Measurements from ENCODE around the gene MPZ.
"Not testable (repeated sequence)": the region's sequence is repeated elsewhere in the genome, so short reads cannot be mapped to it uniquely, and the experiment has no call there.

The MPZ gene

DNA sequence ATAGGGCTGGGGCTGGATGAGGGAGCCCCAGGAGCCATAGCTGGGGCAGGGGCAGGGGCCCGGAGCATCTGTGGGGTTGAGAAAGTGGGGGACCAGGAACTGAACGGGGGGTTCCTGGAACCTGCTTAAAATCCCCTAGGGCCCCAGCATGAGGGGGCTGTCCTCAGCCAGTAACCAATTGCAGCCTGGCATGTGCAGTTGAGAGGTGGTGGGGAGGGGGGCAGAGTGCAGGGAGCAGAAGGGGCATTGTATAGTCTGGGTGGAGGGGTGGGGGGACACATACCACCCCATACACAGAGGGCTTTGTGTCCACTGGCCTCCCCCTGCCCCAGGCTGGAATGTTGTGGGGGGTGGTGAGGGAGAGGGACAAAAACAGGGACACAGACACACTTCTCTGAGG is at the start of gene MPZ:
Gene MPZ, minus strand, starts transcription at position 101 of the 400 bp plus-strand sequence. Its CDS starts 63 bp downstream, at position 38.
- no peak for DNase-seq

- no peak for DNase-seq
Observed at GRCh38 chr1:161359291-161359690, 49.5 kb upstream of the MPZ start.

DNA sequence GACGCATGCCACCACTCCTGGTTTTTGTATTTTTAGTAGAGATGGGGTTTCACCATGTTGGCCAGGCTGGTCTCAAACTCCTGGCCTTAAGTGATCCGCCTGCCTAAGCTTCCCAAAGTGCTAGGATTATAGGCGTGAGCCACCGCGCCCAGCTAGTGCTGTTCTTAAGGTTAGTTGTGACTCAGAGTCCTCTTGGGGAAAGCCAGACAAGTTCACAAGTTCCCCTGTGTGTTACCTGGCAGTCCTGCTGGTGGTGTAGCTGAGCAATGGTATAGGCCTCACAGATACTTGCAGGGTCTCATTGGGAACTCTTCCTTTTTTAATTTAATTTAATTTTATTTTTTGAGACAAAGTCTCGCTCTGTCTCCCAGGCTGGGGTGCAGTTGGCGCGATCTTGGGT is 47.3 kb upstream of the MPZ start:
- DNase-seq, result no peak

- DNase-seq, result no peak
Observed at GRCh38 chr1:161351482-161351881, 41.7 kb upstream of the MPZ start.

GRCh38 chr1:161350671-161351070 is 40.9 kb upstream of the MPZ start:
- DNase-seq, result no peak

DNA sequence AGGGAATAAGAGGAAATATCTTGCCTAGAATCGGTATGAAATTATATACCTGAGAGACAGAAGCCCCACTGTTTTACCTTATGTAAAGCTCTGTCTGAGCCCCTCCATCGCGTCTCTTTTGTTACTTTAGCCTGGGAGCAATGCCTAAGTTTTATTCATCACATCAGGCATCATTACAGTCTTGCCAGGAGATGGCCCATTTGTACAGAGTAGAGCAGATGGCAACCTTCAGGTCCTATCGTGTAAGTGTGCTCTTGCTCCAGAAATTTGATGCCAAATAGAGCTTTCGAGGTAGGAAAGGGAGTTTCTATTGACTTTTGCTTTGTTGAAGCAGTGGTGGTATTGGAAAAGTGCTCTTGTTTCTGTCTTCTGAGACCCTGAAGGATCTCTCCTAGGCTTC is 33.1 kb upstream of the MPZ start:
- no peak for DNase-seq

DNA sequence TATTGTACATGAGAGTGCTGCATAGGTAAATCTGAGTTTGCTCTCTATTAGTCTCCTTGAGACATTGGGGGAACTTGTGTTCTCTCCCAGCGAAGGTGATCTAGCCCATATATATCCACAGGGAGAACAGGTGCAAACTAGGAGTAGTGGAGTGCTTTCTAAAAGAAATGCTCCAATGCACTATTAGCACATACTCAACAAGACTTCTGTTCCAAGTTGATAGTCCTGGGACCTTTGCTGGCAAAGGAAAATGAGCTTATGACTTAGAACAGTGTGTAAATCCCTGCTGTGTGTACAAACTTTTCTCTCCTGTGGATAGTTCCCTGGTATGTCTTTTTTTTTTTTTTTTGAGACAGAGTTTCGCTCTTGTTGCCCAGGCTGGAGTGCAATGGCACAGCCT is 32.4 kb upstream of the MPZ start:
- no peak for DNase-seq

GRCh38 chr1:161335796-161336195 is 26.0 kb upstream of the MPZ start:
- DNase-seq, result no peak

DNA sequence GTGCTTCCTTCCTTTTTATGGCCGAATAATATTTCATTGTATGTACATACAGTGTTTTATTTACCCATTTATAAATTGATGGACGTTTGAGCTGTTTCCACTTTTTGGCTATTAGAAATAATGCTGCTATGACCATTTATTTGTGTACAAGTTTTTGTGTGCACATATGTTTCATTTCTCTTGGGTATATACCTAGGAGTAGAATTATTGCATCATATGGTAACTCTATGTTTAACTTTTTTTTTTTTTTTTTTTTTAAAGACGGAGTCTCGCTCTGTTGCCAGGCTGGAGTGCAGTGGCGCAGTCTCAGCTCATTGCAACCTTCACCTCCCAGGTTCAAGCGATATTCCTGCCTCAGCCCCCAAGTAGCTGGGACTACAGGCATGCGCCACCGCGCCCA is 23.4 kb upstream of the MPZ start:
- no peak for DNase-seq

DNA sequence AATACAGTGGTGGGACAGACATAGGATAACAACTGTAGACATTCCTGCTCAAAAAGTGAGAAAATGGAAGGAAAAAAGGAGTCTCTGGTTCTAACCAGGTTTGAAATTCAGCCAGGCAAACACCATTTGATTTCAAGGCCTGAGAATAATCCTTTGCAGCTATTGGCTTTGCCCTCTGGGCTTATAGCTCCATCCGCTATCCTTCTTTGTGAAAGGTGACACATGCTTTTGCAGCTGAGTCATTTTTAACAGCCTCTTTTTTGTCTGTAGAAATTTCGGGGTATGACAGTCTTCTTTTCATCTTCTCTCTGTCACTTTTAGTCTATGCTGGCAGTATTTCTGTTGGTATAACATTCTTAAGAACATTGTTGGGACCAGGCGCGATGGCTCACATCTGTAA is 20.6 kb upstream of the MPZ start:
- DNase-seq, result no peak

- DNase-seq, result no peak
Observed at GRCh38 chr1:161324020-161324419, 14.3 kb upstream of the MPZ start.

DNA sequence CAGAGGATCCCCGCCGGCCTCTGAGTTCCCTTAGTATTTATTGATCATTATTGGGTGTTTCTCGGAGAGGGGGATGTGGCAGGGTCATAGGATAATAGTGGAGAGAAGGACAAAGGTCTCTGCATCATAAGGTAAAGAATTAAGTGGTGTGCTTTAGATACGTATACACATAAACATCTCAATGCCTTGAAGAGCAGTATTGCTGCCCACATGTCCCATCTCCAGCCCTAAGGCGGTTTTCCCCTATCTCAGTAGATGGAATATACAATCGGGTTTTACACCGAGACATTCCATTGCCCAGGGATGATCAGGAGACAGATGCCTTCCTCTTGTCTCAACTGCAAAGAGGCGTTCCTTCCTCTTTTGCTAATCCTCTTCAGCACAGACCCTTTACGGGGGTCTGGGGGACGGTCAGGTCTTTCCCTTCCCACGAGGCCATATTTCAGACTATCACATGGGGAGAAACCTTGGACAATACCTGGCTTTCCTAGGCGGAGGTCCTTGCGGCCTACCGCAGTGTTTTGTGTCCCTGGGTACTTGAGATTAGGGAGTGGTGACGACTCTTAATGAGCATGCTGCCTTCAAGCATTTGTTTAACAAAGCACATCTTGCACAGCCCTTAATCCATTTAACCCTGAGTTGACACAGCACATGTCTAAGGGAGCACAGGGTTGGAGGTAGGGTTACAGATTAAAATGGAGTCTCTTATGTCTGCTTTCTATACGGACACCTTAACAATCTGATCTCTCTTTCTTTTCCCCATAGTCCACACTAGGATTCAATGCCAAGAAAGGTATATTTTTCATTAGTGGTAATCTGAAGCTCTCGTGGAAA is 6.3 kb upstream of the MPZ start:
- not testable (repeated sequence) for DNase-seq

- DNase-seq, result peak; percentile 31
Observed at GRCh38 chr1:161314201-161314981, 4.6 kb upstream of the MPZ start, which contains the start of gene SDHC. Gene SDHC (plus strand): TSS chr1:161314381. CDS start chr1:161314406, 25 bp downstream.

DNA sequence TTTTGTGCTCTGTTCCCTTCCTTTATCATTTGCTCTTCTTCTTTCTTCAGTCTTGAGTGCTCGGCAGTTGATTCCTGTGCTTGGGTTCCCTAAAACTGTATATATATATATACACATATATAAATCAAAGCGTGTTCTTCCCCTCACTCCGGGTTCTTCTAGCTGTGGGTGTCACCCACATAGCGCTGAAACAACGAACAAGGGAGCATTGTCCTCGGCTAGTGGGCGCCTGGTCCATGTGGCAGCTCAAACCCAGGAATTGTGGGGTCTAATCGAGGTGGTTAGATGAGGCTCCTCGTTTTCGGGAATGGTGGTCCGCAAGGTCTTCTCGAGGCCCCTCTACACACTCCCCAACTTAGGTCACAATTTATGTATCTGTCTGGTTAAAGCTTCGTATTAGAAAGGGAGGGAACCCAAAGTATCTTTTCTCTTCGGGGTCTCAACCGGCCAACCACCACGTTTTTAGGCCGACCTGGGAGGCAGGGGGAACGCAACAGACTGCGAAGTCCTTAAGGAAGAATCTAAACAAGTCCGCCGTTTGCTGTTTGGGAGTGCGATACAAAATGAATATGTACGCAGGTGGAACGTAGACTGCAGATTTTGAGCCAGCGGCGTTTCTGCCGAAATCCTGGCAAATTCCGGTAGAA is 3.9 kb upstream of the MPZ start:
- no peak for DNase-seq

GRCh38 chr1:161311595-161312181 is 1.9 kb upstream of the MPZ start:
- DNase-seq, result no peak

GRCh38 chr1:161307892-161308638 is 1.7 kb downstream of the MPZ start:
- no peak for DNase-seq

DNA sequence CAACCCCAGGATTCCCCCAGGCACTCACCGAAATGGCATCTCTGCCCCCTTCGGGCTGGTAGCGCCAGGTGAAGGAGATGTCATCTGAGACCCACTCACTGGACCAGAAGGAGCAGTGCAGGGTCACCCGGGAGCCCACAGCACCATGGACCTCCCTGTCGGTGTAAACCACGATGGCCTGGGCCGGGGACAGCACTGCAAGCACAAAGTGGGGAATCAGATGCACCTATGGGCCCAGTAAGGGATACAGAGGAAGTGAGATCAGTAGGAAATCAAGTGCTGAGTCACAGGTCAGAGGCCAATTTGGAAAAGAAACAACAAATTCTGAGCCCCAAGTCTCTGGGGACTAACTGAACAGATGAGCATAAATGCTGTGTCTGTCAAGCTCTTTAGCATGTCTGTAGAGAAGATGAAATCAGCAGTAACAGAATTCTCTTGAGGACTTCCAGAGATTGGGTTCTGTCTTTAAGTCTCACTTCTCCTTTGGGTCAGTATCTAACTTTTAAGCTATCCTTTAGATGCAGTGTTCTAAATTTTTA is 2.5 kb downstream of the MPZ start:
- no peak for DNase-seq

- peak; percentile 44 for DNase-seq
Observed at GRCh38 chr1:161305867-161306519, 3.8 kb downstream of the MPZ start.

- no peak for DNase-seq
Observed at GRCh38 chr1:161304927-161305866, 4.6 kb downstream of the MPZ start.

GRCh38 chr1:161300478-161300877 is 9.3 kb downstream of the MPZ start:
- DNase-seq, result no peak

Data from NCI-H1417 treated with DMSO at 0.1 percent for 48 hours (cell line).